Muscle layer of duodenum (tissue), 2 donors: ENCODE data around the gene SLAMF8.

Experiments used
- H3K27ac ChIP-seq: one replicate; pipeline ENCODE4 v1.7.0; 2013; ENCODE audit warnings: mild to moderate bottlenecking, low read length
- H3K27me3 ChIP-seq: one replicate; pipeline ENCODE4 v1.7.0; 2013; ENCODE audit warnings: low read depth, mild to moderate bottlenecking, control low read depth, low read length
- H3K36me3 ChIP-seq, 2 donors: one replicate each; pipeline ENCODE4 v1.7.0; 2013; ENCODE audit warnings: low read length in 2 of 2, control low read depth in 1 of 2, mild to moderate bottlenecking in 1 of 2; ENCODE audit not compliant: insufficient read depth in 2 of 2, control insufficient read depth in 1 of 2
- H3K4me1 ChIP-seq, 2 donors: one replicate each; pipeline ENCODE4 v1.7.0; 2013; ENCODE audit warnings: low read length in 2 of 2, mild to moderate bottlenecking in 2 of 2, control low read depth in 1 of 2, moderate library complexity in 1 of 2; ENCODE audit not compliant: insufficient read depth in 2 of 2, control insufficient read depth in 1 of 2
- H3K4me3 ChIP-seq, 2 donors: one replicate each; pipeline ENCODE4 v1.7.0; 2013; ENCODE audit warnings: low read length in 2 of 2, low read depth in 1 of 2, mild to moderate bottlenecking in 1 of 2
- H3K9me3 ChIP-seq, 2 donors: one replicate each; pipeline ENCODE4 v1.7.0; 2013; ENCODE audit warnings: low read length in 2 of 2, control low read depth in 1 of 2, mild to moderate bottlenecking in 1 of 2; ENCODE audit not compliant: control insufficient read depth in 1 of 2
- donor health status: healthy.

SLAMF8 gene

DNA sequence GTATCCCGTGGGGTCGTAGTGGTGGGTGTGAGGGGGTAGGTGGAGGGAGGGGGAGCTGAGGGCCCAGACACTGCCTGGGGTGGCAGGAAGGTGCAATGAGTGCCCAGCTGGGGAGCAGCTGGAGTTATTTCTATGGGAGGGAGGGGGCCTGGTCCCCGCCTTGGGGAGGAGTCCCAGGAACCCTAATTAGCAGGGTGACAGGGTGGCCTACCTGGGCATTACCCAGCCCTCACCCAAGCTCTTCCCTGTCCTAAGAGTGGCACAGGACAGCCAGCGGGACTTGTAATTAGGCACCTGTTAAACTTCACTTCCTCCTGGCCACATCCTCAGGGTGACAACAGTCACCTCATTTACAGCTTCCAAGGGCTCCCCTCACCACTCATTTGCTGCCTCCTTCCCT is 35.9 kb downstream of the SLAMF8 start, which contains the start of gene VSIG8:
Gene VSIG8 (minus strand): TSS at position 101 of the 400 bp plus-strand sequence. CDS start 136 bp downstream, outside the sequence.
- Histone ChIP-seq H3K27ac (no peak within 1 kb of the TSS), H3K9me3 (no peaks in the 10 kb centered on the region), H3K4me1 (peaks cover 0 to 1% of the 10 kb centered on the region in 2 donors), H3K36me3 (no peaks in the 10 kb centered on the region), H3K27me3 (no peaks in the 10 kb centered on the region), H3K4me3 (no peak within 1 kb of the TSS)

DNA sequence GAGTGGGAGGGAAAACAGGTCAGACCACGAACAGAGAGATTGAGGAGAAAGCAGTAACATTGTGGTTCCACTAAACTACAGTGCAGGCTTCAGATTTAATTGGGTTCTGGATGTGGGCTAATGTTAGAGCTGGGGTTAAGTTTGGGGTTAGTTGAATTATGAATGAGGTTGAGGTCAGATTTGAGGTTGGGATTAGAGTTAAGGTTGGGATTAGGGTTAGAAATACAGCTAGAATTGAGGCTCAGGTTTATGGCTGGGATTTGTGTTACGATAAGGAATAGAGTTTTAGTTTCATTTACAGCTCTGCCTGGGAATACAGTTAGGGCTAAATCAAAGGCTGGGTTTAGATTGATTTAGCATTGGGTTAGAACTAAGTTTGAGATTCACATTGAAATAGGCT is 37.6 kb downstream of the SLAMF8 start:
- no peaks in the 10 kb centered on the region for H3K36me3 ChIP-seq
- peaks cover 0 to 7% of the 10 kb centered on the region in 2 donors for H3K4me1 ChIP-seq
- H3K9me3 ChIP-seq, result no peaks in the 10 kb centered on the region
- no peaks in the 10 kb centered on the region for H3K27me3 ChIP-seq
- H3K4me3 ChIP-seq, result no peak overlapping the region
- no peak overlapping the region for H3K27ac ChIP-seq

DNA sequence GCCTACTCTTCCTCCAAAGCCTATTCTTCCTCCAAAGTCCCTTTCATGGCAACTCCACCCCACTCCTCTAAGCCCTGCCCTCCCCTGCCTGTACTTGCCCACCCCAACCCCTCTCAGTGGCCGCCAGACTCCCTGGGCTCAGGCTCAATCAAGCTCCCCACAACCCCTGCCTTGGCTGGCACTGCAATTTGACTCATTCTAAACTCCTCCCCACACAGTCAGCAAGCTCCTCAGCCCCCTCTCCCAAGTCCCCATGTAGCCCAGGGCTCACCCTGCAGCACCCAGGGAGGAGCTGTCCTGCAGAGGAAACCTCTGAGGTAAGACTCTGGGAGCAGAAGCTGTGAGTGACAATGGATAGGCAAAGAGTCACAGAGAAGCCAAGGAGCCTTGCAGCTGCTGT is 39.4 kb downstream of the SLAMF8 start:
- Histone ChIP-seq H3K27me3 (no peaks in the 10 kb centered on the region), H3K36me3 (no peaks in the 10 kb centered on the region), H3K9me3 (no peaks in the 10 kb centered on the region), H3K4me1 (peaks cover 0 to 7% of the 10 kb centered on the region in 2 donors), H3K4me3 (no peak overlapping the region), H3K27ac (no peak overlapping the region)

DNA sequence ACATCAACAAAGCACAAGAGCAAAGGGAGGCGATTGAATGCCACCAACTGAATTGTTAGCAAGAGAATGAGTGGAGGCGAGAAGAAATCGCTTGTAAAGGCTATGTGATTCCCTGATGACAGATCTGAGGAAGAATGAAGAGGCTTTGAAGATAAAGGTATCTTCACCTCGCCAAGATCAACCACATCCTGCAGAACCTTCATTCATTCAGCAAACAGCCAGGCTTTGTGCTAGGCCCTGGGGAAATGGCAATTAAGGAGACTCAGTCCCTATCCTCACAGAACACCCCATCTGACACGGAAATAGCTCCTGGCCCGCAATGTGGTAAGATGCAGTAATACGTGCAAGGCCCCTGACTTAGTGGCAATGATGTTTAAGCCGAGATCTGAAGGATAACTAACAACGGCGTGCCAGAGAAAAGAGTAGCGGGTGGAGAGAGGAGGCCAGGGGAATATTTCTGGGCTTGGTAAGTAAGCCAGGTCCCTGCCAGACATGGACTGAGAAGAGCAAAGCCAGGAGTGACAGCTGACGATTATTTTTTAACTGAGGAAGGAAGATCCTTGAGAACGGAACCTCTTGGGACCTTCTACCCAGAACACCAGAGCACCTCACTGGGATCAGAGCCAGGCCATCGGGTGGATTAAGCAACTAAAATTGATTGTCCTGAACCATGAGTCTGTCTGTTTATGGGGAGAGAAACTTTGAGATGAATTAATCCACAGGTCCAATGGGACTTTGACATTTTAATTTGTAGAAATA is 40.4 kb downstream of the SLAMF8 start:
- Histone ChIP-seq H3K27ac (no peak overlapping the region), H3K4me3 (no peak overlapping the region)

DNA sequence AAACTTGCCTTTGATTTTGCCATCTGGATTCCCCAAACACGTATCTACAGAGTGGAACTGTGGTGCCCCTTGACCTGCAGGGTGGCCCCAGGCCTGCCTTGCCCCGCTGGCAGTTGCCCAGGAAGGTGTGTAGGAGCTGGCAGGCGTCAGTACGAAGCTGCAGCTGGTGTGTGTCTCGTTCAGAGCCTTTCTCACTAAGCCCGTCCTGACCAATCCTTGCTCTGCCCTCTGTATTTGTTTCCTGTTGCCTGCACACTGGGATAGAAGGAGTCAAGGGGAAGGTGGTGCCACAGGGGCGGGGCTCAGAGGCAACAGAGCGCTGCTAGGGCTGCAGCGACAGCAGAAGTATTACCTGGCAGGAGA is 41.0 kb downstream of the SLAMF8 start:
- Histone ChIP-seq H3K4me3 (no peak overlapping the region), H3K27ac (peak overlapping the region; percentile 28), H3K36me3 (peaks cover 0 to 4% of the 10 kb centered on the region in 2 donors), H3K9me3 (no peaks in the 10 kb centered on the region), H3K27me3 (no peaks in the 10 kb centered on the region), H3K4me1 (peaks cover 0 to 7% of the 10 kb centered on the region in 2 donors)

More for the DNA sequence above, 40.4 kb downstream of the SLAMF8 start:
- Histone ChIP-seq H3K4me1 (peaks cover 0 to 7% of the 10 kb centered on the region in 2 donors), H3K36me3 (peaks cover 0 to under 1% of the 10 kb centered on the region in 2 donors), H3K27me3 (no peaks in the 10 kb centered on the region), H3K9me3 (no peaks in the 10 kb centered on the region)

DNA sequence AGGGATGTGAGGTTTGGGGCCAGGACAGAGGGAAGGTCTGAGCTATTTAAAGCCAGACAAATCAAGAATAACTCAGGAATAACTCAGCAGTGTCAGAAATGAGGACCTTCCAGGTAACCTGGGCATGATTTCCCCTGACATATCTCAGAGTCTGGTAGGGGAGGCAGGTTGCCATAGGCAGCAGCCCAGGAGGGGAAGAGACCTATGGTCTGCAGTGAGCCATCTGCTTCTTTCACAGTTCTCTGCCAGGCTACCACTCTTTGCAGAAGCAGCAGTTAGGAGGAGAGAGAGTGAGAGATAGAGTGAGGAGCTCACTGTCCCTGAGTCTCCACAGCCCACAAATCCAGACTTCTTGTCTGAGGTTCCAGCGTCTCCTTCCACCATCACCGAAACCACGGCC is 42.1 kb downstream of the SLAMF8 start:
- peaks cover 0 to 7% of the 10 kb centered on the region in 2 donors for H3K4me1 ChIP-seq
- H3K4me3 ChIP-seq, result no peak overlapping the region
- H3K27me3 ChIP-seq, result no peaks in the 10 kb centered on the region
- no peak overlapping the region for H3K27ac ChIP-seq
- H3K36me3 ChIP-seq, result peaks cover 0 to 4% of the 10 kb centered on the region in 2 donors
- no peaks in the 10 kb centered on the region for H3K9me3 ChIP-seq

DNA sequence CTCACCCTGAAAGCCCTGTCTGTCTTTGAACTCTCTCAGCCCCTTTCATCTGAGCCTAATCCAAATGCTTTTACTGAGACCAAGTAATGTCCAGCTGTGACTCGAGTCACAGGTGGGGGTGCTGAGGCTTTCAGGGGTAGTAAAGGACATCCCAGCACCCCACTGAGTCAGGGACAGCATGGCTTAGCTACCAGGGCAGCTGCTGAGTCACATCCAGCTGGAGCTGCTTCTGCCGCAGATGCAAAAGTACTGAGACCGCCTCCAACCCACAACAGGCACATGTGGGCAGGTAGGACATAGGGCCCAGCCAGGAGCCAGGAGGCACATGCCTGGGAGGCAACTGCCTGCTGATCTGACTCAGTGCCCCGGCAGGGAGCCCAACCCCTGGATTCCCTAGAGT is 42.5 kb downstream of the SLAMF8 start:
- Histone ChIP-seq H3K9me3 (no peaks in the 10 kb centered on the region), H3K27me3 (no peaks in the 10 kb centered on the region), H3K4me3 (no peak overlapping the region), H3K27ac (no peak overlapping the region), H3K36me3 (peaks cover 0 to 4% of the 10 kb centered on the region in 2 donors), H3K4me1 (peaks cover 0 to 7% of the 10 kb centered on the region in 2 donors)

DNA sequence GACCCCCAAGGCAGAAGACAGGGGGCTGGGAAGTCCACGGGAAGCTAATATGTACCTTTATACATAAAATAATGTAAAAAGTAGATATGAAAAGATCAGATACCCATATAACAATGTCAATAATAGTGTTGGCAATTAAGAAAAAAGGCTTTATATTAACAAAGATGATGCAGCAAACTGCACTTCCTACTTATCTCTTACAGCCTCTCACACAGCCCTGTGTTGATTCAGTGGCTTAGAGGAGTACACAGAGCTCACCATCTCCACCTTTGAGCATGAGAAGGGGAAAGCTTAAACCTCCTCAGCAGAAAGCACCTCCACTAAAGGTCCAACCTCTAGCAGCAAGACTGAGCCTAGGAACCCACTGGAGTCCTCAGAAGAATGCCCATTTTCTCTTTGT is 42.9 kb downstream of the SLAMF8 start:
- H3K9me3 ChIP-seq, result no peaks in the 10 kb centered on the region
- no peak overlapping the region for H3K4me3 ChIP-seq
- no peaks in the 10 kb centered on the region for H3K27me3 ChIP-seq
- peaks cover 0 to 4% of the 10 kb centered on the region in 2 donors for H3K36me3 ChIP-seq
- H3K4me1 ChIP-seq, result peaks cover 0 to 7% of the 10 kb centered on the region in 2 donors
- H3K27ac ChIP-seq, result no peak overlapping the region

DNA sequence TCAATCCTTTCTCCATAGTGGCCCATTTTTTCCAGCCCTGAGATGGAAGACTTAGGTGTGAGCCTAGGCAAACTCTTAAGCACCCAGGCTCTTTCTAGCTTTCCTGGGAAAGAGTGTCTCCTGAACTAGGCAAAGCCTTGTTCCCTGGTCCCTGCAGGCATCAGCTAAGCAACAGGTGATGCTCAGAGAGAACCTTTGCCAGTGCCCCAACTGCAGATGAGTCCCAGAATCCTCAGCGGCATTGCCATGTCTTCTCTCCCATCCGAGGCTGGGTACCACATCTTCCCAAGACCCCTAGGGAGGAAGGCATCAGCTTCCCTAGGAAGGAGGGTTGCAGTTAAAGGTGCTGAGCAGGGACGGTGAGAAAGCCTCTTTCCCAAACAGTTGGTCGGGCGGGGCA is 44.0 kb downstream of the SLAMF8 start:
- no peaks in the 10 kb centered on the region for H3K9me3 ChIP-seq
- no peaks in the 10 kb centered on the region for H3K27me3 ChIP-seq
- H3K4me1 ChIP-seq, result peaks cover 0 to 7% of the 10 kb centered on the region in 2 donors
- H3K36me3 ChIP-seq, result peaks cover 0 to 4% of the 10 kb centered on the region in 2 donors
- H3K27ac ChIP-seq, result no peak overlapping the region
- no peak overlapping the region for H3K4me3 ChIP-seq

DNA sequence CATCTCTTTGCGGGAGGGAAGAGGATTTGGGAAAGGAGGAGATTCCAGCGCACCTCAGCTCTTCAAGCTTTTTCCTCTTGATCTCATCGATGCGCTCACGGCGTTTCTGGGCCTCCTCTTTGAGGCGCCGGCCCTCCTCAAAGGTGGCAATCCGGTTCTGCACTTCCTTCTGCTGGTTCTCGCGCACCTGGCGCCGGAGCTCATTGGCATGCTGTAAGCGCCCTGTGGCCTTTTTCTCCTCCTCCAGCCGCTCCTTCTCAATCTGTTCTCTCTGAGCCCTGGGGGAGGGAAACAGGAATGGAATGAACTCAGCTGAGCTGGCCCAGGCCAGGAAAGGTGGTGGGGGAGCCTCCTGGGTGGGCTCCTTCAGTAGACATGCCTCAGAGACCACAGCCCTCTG is 46.2 kb downstream of the SLAMF8 start:
- H3K27ac ChIP-seq, result no peak overlapping the region
- H3K4me1 ChIP-seq, result peaks cover 0 to 3% of the 10 kb centered on the region in 2 donors
- H3K4me3 ChIP-seq, result no peak overlapping the region
- H3K36me3 ChIP-seq, result peaks cover 0 to 4% of the 10 kb centered on the region in 2 donors
- no peaks in the 10 kb centered on the region for H3K9me3 ChIP-seq
- H3K27me3 ChIP-seq, result no peaks in the 10 kb centered on the region

DNA sequence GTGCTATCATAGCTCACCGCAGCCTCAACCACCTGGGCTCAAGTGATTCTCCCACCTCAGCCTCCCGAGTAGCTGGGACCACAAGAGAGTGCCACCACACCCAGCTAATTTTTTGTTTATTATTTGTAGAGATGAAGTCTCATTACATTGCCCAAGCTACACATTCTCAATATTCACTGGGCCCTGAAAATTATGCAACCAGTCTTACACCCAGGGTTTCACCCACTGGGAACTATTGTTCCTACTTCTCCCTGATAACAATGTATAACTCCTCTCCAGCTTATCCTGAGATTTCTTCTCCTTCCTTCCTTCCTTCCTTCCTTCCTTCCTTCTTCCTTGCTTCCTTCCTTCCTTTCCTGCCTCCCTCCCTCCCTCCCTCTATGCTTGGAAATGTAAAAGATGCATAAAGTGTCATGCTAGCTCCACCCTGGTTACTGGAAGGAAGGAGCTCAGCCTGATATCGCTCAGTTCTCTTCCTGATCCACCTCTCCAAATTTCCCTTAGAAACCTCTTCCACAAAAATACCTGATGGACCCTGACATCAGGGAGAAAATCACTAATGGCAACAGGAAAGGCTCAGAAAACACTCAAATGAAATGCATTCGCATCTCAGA is 47.0 kb downstream of the SLAMF8 start:
- no peaks in the 10 kb centered on the region for H3K4me1 ChIP-seq
- no peak overlapping the region for H3K4me3 ChIP-seq
- H3K9me3 ChIP-seq, result no peaks in the 10 kb centered on the region
- H3K27me3 ChIP-seq, result no peaks in the 10 kb centered on the region
- peaks cover 0 to 4% of the 10 kb centered on the region in 2 donors for H3K36me3 ChIP-seq
- no peak overlapping the region for H3K27ac ChIP-seq
